D721Med (cell line): ENCODE results near the gene ANP32E.

Experiments
- DNase-seq: peaks from one replicate; pipeline ENCODE4 v3.0.0; 2011; ENCODE audit warnings: low spot score; ENCODE audit not compliant: insufficient read length
- FAIRE-seq: peaks from 2 replicates; lab custom pipeline; 2011; peaks lifted over from hg19 to GRCh38; lab: Jason Lieb, UNC
- CTCF ChIP-seq: IDR thresholded peaks from 2 replicates; pipeline ENCODE4 v1.5.1; 2012; ENCODE audit warnings: mild to moderate bottlenecking, control low read depth; ENCODE audit not compliant: insufficient read depth; ENCODE audit errors: missing control alignments

Gene ANP32E

GRCh38 chr1:150273311-150273710, 37.4 kb upstream of the ANP32E start:
- DNase-seq = no peak
- no peak for TF ChIP-seq CTCF
- no peak for FAIRE-seq

GRCh38 chr1:150271291-150271959, 35.5 kb upstream of the ANP32E start:
- TF ChIP-seq CTCF = no peak
- FAIRE-seq (no peak), DNase-seq (no peak)

GRCh38 chr1:150269451-150269850, 33.5 kb upstream of the ANP32E start:
- DNase-seq (no peak), FAIRE-seq (no peak)
- no peak for TF ChIP-seq CTCF

GRCh38 chr1:150268705-150269403, 32.9 kb upstream of the ANP32E start, which contains the start of gene APH1A:
APH1A (minus strand) TSS chr1:150269016; CDS start chr1:150268810, 206 bp downstream.
- DNase-seq (peak; percentile 100), FAIRE-seq (no peak)
- TF ChIP-seq CTCF = no peak

- TF ChIP-seq CTCF = no peak
- FAIRE-seq = no peak
- DNase-seq = no peak
Observed at GRCh38 chr1:150268340-150268704, 32.4 kb upstream of the ANP32E start.

- TF ChIP-seq CTCF = no peak
- FAIRE-seq (no peak), DNase-seq (no peak)
Observed at GRCh38 chr1:150267896-150268295, 32.0 kb upstream of the ANP32E start.

- DNase-seq (no peak), FAIRE-seq (no peak)
- no peak for TF ChIP-seq CTCF
Observed at GRCh38 chr1:150263549-150263948, 27.6 kb upstream of the ANP32E start.
